ENCODE results near the gene GPR61.
A peak's percentile ranks its signal among the peaks of the same experiment; 100 is the strongest.

Gene GPR61, protein sequence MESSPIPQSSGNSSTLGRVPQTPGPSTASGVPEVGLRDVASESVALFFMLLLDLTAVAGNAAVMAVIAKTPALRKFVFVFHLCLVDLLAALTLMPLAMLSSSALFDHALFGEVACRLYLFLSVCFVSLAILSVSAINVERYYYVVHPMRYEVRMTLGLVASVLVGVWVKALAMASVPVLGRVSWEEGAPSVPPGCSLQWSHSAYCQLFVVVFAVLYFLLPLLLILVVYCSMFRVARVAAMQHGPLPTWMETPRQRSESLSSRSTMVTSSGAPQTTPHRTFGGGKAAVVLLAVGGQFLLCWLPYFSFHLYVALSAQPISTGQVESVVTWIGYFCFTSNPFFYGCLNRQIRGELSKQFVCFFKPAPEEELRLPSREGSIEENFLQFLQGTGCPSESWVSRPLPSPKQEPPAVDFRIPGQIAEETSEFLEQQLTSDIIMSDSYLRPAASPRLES

DNA sequence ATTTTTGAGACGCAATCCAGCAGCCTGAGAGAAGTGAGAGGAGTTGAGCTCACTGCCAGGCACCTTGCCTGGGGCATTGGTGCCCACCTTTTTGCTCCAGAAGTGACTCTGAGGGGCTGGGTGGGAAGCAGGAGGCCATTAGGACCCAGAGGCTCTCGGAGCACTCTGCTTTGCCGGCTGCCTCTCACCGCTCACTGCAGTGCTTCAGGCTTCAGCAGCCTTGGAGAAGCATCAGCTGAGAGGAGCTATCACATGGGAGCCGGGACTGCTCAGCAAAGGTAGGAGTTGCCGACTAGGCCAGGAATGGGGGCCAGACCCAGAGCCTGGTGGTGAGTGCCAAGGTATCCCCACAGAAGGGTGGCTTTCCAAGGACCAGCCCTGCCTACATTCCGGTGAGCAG lies at the start of gene GPR61:
Gene GPR61 (plus strand): TSS at position 197 of the 400 bp plus-strand sequence. CDS start 3,151 bp downstream, outside the sequence.
- no peak for DNase-seq

DNA sequence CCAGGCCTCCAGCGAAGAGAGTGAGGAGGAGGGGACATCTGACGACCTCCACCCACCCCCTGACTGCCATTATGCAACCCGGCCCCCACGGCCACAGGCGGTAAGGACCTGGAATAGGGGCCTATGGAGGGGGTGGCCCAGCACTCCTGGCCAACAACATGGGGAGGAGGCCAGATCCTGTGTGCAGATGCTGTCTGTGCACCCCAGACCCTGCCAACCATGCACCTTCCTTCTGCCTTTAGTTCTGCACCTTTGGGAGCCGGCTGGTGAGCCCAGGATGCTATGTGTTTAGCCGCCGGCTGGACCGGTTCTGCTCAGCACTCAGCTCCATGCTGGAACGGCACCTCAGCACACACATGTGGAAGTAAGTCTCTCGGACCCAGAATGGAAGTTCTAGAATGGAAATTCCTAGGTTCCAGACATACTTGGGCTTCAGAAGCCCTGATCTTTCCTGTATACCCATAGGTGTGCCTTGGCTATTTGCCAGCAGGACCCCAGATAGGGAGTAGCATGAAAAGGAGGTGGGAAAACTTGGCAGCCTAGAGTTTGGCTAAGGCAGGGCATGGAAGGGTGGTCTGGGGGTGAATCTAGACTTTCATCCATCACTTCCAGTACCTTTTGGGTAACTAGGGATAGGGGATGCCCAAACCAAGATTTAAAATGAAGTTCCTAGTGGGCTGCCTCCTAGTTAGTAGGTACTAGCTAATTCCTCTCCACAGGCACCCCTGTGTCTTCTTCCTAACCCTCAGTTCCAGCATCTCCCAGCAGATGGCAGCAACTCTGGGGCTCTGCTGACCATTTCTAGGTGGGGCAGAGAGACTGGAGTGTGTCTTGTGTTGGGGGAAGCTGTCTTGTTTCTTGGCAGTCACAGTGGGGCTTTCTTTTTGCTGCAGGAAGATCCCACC lies 49.4 kb upstream of the GPR61 start:
- peak; percentile 59 for DNase-seq

DNA sequence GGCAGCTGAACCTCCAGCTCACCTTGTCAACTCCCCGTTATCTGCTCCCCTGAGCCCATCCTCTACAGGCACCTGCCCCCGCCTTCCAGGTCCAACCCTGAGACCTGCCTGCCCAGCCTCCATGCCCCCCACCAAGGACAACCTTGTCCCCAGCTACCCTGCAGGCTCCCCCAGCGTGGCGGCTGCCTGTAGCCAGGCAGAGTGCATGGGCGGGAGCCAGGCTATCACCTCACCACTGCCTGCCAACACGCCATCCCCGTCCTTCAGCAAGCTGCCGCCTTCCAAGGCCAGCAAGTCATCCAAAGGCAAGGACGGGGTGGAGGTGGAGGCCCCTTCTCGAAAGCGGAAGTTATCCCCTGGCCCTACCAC lies 48.8 kb upstream of the GPR61 start:
- no peak for DNase-seq

DNA sequence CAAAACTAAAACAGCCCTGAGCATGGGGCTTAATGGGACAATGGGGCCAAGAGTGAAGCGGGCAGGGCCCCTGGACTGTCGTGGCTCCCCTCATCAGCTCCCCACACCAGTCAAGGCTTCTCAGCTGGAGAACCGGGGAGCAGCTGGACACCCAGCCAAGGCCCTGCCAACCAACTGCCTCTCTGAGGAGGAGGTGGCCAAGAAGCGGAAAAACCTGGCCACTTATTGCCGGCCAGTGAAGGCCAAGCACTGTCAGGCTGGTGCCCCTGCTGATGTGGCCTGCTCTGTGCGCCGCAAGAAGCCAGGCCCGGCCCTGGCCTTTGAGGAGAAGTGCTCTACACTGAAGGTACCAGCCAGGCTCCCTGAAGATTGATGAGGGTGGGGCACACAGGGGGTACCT lies 48.3 kb upstream of the GPR61 start:
- no peak for DNase-seq

DNA sequence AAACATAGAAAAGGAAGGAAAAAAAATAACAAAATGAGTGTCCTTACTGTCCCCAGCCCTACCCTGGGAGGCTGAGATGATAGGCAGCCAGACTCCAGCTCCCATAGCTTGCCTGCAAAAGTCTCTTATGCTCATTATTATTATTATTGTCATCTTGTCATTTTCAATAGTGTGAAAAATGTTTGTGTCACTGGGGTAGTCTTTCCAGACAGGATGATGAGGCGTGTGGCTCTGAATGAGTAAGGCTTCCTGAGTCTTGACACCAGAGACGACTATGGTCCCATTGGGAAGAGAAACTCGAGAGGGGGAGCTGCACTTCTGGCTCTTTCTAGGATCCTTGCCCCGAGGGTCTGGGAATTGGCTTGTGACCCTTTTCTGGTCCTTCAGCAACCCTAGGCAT lies 46.9 kb upstream of the GPR61 start:
- no peak for DNase-seq

DNA sequence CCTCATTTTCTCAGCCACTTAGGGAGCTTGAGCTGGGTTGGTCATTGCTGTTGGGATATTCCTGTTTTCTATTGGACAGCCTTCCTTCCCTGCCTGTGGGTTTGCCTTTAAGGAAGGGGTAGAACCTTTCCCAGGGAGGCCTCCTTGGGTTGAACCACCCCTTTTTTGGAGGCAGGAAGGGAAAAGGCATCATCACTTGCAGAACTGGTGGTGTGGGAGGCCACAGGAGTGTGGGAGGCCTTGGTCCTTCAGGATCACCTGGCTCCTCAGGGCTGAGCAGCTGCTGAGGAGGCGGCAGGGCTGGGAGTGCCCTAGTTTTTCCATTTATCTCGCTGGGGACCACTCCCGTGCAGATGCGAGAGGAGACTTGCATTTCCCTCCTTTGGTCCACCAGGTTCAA lies 46.4 kb upstream of the GPR61 start:
- DNase-seq: no peak

DNA sequence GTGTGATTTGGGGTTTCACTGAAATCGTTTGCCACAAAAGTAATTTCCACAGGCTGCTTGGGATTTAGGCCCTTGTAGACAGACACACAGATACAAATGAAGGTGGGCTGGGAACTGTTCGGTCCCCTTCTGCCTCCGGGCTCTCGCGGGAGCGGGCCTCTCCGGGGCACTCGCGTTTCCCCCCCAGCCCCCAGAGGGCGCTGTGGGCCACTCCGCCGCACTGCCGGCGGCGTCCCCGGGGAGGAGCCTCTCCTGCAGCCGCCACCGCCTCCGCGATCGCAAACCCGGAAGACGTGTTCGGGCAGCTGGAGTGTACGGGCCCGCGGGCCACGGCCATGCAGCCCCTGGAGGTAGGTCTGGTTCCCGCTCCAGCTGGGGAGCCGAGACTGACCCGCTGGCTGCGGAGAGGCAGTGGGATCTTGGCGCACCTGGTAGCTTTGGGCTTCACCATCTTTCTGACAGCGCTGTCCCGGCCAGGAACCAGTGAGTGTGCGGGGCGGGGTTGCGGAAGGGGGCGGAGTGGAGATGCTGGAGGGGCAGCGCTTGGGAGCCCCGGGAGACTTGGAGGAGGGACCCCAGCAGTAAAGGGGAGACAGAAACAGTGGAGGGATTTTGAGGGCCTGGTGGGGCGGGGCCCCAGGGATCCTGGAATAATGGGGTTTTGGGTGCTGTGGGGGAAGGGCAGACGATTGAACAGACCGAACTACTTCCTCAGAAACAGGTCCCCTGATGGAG lies 45.7 kb upstream of the GPR61 start, which contains the start of gene CYB561D1:
Gene CYB561D1 (plus strand): TSS at position 290 of the 735 bp plus-strand sequence. CDS start 46 bp downstream, at position 336.
- peak; percentile 81 for DNase-seq

DNA sequence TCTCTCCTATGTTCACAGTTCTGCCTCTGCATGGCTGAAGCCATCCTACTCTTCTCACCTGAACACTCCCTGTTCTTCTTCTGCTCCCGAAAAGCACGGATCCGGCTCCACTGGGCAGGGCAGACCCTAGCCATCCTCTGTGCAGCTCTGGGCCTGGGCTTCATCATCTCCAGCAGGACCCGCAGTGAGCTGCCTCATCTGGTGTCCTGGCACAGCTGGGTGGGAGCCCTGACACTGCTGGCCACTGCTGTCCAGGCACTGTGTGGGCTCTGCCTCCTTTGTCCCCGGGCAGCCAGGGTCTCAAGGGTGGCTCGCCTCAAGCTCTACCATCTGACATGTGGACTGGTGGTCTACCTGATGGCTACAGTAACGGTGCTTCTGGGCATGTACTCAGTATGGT lies 43.9 kb upstream of the GPR61 start:
- DNase-seq: no peak

DNA sequence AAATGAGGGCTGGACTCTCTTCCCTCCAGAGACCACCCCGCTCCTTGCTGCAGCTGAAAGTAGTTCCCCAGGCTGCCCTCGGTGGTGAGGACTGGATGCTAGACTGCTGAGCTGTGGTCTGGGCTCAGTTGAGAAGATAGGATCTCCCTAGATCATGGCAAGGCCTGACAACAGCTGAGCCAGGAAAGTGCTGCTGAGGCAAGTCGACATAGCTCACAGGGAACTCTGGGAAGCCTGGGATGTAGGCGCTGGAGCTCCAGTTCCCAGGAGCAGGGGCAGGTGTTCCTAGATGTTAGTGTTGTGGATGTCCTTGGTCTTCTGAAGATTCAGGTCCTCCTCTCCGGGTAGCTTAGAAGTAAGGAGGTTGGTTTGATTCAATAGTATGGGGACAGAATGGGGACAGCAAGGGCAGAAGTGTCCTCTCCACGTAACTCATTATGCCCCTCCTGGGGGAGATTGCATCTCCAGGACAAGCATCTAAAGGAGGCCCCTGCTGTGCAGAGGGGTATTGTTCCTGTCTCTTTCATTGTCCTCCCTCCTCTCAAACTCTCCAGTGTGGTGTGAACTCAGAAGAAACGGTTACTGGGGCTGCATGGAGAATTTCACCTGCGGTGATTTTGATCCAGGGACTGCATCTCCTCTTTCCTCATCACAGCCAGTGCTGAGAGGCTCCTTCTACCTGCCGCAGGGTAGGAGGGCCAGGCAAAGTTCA lies 42.1 kb upstream of the GPR61 start:
- no peak for DNase-seq

DNA sequence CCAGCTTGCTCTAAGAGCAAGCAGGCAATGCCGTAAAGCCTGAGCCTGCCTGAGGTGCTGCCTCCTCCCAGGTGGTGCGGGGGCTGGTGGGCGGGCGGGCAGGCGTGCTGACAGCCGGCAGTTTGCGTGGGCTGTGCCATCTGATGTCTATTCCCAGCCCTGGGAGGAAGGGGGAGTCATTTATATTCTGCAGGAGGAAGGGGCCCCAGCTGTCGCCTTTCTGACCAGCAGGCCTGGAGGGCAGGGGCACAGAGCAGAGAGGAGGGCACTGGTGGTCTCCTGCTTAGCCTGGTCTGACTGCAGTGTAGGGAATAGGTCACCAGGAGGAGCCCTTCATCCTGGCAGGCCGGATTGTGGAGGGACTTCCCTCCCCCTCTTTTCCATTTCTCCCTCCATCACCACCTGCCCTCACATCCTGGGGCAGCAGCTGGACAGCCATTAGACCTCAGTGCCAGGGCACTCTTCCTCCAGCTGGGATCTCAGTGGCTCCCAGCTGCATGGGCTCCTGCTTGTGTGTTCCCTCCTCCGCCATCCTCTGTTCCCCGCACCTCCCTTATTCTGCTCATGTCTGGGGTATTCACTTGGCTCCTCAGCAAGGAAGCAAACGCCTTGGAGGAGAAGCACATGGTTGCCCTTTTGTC lies 41.4 kb upstream of the GPR61 start:
- DNase-seq: peak; percentile 22

DNA sequence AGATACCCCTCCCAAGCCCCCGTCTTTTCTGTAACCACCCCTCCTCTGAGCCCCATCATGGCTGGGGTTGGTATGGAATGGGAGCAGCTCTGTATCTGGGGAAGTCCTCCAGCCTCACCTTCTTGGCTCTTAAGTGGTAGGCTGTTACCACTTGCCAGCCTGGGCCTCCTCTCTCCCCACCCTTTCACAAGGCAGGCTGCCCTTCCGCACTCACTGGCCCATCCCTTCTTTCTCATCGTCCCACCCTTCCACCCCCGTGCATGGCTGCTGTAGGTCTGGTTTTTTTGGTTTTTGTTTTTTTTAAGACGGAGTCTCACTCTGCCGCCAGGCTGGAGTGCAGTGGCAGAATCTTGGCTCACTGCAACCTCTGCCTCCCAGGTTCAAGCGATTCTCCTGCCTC lies 40.6 kb upstream of the GPR61 start:
- no peak for DNase-seq

DNA sequence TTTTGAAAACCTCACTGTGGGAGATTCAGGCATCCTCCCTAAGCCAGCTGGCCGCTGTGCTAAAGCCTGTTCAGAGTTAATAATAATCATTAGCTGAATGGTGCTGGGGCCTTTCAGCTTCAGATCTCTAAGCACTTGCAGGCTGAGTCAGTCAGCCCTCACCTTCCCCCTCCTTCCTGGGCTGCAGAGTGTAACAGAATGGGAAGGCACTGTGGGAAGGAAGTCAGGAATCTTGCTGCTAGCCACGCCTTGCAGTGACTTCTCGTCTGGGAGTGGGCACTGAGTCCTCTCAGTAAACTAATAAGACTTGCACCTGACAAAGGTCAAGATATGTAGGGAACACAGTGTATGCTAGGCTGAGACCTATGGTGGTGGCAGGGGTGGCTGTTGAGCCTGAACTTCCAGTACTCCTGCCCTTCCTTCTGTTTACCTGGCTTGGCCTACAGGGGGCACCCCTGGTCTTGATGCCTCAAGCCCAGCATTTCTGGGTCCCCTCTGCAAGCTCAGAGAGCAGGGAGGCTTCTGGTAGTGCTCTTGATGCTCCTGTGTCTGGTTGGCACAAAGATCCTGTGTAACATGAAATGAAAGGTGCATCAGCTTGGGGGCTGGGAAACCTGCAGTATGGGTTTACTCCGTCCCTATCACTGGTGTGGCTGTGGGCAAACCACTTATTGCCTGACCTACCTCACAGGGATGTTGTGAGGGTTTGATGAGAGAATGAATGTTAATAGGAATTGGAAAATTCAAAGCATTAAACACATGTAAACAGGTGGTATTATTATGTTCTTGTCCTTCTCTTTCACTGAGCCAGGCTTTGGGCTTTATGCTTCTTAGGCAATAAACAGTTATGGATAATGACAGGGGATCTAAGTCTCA lies 39.8 kb upstream of the GPR61 start:
- peak; percentile 53 for DNase-seq

DNA sequence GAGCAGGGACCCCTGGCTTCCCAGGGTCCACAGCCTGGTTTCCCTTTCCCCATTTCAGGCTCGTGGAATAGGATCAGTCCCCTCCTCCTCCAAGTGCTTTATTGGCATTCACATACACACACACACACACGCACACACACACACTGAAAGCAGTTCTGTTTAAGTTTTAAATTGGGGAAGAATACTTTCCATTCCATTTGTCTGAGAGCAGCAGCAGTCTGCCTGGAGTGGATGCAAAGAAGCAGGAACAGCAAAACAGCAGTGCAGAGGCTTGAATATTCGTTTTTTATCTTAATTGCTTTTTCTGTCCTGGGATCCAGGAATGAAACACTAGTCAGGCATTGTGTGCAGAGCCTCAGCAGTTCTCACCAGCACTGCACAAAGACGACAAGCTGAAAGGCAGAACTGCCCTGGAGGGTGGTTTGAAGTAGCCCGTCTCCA lies 38.7 kb upstream of the GPR61 start:
- peak; percentile 75 for DNase-seq

DNA sequence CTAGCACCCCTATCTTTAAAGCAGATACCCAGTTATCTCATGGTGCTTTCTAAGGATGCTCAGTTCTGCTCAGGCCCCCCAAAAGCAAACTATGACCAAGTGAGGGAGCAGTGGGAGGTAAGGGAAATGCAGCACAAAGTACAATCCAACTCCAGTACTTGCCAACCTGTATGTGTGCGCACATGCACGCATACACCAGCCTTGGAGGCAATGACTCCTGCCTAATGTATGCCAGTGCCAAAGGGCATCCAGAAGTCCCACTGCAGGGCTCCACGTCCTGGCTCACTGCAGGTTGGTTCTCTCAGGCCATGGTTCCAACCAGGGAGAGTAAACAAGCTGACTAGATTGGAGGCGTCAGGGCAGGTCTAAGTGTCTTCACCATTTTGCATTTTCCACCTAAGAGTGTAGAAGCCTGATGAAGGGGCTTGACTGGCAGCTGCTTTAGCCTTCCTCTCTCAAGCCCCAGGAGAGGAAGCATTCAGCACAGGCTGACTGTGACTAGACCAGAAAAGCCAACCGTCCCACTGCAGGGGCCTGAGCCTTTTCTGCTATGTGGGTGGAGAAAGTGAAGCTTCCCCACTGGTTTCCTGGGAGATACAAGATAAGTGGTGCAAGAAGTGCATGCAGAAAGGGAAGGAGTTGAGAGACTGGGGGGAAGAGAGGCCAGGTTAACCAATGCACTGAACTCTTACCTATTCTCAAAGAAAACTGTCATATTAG lies 37.9 kb upstream of the GPR61 start:
- no peak for DNase-seq

DNA sequence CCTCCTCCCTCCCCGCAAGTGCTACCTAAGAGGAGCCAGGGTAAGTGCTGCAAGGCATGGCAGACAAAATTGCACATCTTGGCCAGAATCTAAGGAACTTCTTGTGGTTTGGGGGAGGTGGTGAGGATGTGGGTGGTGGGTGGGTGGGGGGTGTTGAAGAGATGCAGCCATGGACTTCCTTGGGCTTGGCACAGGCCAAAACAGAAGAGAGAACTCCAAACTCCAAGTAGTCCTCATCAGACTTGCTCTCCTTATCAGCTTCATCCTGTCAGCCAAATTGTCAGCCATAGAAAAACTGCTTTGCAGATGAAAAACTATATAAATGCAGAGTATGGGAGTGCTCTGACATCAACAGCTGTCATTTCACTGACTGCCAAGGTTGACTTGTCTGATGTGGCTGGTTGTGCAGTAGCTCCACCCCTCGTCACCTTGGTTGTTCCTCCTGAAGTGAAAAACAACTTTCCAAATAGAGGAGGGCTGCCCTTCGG lies 37.3 kb upstream of the GPR61 start:
- DNase-seq: no peak

DNA sequence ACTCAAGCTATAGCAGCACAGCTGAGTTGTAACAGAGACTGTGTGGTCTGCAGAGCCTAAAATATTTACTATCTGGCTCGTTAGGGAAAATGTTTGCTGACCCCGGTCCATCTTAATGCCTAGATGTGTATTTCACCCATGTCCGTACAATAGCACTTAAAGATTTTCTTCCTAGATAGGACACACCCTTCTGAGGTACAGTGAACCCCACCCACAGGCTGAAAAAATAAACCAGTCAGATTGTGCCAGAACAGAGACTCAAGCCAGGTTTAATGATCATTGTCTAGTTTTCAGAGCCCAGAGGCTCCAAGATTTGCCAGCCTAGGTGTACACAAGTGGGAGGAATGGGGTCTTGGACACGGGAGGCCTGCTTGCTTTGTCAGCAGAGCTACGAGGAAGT lies 35.7 kb upstream of the GPR61 start:
- no peak for DNase-seq

DNA sequence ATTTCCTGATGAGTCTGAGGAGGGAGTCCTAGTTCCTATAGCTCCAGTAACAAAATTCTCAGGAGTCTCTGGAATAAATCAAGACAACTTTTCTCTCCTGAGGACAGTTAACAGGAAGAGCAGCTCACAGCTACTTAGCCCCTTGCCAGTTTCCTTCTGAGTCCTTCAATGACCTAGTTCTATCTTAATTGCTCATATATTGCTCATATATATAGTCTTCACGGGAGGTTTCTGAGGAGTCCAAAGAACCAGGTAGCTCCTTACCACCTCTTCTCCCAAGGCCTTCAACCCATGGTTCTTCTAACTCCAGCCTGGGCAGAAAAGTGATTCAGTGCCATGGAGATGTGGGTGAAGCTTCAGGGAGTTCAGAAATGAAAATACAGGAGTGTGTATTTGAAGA lies 34.7 kb upstream of the GPR61 start:
- DNase-seq: no peak

DNA sequence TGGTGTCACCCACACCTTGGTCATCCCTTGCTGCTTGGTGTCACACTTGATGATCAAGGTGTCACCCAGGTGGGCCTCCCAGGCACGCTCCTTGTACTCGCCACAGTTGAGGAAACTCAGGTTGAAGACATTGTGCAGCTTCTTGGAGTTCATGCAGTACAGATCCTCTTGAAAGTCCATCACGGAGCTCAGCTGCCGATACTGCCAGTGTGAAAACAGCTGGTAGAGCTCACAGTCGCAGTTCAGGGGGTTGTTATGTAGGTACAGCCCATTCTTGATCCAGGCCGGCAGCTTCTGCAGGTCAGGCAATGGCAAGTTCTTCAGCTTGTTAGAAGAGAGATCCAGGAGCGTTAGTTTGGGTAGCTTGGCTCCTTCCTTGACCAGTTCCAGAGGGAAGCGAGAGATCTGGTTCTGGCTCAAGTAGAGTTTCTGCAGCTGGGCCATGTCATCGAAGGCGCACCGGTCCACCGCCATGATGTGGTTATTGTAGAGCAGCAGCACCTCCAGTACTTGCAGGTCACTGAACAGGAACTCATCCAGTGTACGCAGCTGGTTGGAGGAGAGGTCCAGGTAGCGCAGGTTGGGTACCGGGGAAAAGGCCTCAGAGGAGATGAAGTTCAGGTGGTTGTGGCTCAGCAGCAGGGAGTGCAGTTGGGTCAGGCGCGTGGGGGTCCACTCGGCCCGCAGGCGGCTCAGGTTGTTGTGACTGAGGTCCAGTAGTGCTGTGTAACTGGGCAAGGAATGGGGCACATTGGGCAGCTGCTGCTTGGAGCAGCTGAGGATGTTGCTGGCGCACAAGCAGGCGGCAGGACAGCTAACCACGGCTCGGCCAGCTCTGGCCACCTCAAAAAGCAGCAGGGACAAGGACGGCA lies 31.4 kb upstream of the GPR61 start:
- DNase-seq: no peak

DNA sequence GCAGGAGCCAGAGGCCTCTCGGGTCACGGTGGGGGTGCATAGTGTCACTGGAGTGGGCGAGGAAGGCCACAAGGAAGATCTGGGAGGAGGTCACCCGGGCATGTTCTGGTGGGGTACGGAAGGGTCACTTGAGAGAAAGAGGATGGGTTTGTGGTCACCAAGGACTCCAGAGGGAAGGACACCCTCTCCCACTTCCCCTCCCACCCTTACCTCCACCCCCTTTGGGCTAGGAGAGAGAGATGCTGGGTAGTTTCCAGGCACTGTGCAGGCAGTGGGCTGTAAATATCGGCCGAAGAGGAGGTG lies 30.8 kb upstream of the GPR61 start:
- no peak for DNase-seq
